HG03097 (cell line): ENCODE measurements around the gene CUL4B.
"Not testable (repeated sequence)": the region's sequence is repeated elsewhere in the genome, so short reads cannot be mapped to it uniquely, and the experiment has no call there.

Source experiments
- ATAC-seq: cut with Tn5 transposase; IDR thresholded peaks from one replicate; pipeline ENCODE4 v1.9.1; 2021; ENCODE audit not compliant: unreplicated experiment, low FRiP score

CUL4B gene

GRCh38 chrX:120534413-120535205, 26.2 kb downstream of the CUL4B start:
- no peak for ATAC-seq

- no peak for ATAC-seq
These were observed 37.9 kb downstream of the CUL4B start for GRCh38 chrX:120522820-120523219.

GRCh38 chrX:120517936-120518335, 42.8 kb downstream of the CUL4B start:
- ATAC-seq: no peak

GRCh38 chrX:120514236-120514635, 46.5 kb downstream of the CUL4B start:
- no peak for ATAC-seq

GRCh38 chrX:120512627-120513026, 48.1 kb downstream of the CUL4B start:
- ATAC-seq: no peak

GRCh38 chrX:120512222-120512621, 48.5 kb downstream of the CUL4B start:
- ATAC-seq: no peak

- no peak for ATAC-seq
These were observed 56.2 kb downstream of the CUL4B start for GRCh38 chrX:120504569-120504968.

GRCh38 chrX:120499301-120500072, 61.3 kb downstream of the CUL4B start:
- no peak for ATAC-seq

- ATAC-seq: not testable (repeated sequence)
These were observed 70.6 kb downstream of the CUL4B start for GRCh38 chrX:120490119-120490518.

GRCh38 chrX:120486786-120487185, 74.0 kb downstream of the CUL4B start:
- no peak for ATAC-seq

- peak; percentile 74 for ATAC-seq
These were observed 74.9 kb downstream of the CUL4B start for GRCh38 chrX:120485638-120486520.

GRCh38 chrX:120485315-120485637, 75.5 kb downstream of the CUL4B start:
- no peak for ATAC-seq

GRCh38 chrX:120477453-120477852, 83.3 kb downstream of the CUL4B start:
- no peak for ATAC-seq

- no peak for ATAC-seq
These were observed 84.0 kb downstream of the CUL4B start for GRCh38 chrX:120476714-120477113.

- ATAC-seq: not testable (repeated sequence)
These were observed 85.3 kb downstream of the CUL4B start for GRCh38 chrX:120475447-120475846.
